ENCODE measurements around the gene COL24A1.

DNA sequence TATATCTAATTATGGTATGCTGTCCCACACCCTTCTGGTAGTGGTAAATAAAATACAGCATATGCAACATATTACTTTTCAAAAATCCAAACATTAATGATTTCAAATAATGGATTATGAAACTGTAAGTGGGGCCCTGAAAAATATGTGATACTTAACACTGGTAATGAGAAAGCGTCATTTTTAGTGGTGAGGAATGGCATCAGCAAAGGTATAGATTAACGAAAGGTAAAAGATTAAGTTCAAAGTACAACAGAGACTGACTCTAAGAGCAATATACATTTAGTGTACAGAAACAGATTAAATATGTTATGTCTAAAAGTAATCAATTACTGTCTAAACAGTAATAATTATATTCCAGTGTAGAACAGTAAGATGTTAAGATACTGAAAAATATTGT, 194.1 kb downstream of the COL24A1 start:
- TF ChIP-seq, protein P1, sequence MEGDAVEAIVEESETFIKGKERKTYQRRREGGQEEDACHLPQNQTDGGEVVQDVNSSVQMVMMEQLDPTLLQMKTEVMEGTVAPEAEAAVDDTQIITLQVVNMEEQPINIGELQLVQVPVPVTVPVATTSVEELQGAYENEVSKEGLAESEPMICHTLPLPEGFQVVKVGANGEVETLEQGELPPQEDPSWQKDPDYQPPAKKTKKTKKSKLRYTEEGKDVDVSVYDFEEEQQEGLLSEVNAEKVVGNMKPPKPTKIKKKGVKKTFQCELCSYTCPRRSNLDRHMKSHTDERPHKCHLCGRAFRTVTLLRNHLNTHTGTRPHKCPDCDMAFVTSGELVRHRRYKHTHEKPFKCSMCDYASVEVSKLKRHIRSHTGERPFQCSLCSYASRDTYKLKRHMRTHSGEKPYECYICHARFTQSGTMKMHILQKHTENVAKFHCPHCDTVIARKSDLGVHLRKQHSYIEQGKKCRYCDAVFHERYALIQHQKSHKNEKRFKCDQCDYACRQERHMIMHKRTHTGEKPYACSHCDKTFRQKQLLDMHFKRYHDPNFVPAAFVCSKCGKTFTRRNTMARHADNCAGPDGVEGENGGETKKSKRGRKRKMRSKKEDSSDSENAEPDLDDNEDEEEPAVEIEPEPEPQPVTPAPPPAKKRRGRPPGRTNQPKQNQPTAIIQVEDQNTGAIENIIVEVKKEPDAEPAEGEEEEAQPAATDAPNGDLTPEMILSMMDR (IDR thresholded peaks at IDR 0.05 in 8 of 11, conservative IDR thresholded peaks at IDR 0.05 in 3 of 11) = no peak
- TF ChIP-seq POLR2A (IDR thresholded peaks at IDR 0.05) (no peak), POLR2AphosphoS5 (IDR thresholded peaks at IDR 0.05) (no peak)
